Neural cell (in vitro differentiated cells): ENCODE results near the gene LRRC49. TPM values are rescaled to one million over a fixed set of nuclear protein-coding genes. Genes with fewer than 3 reads are reported as not detected.

Experiments used
- H2AFZ ChIP-seq: fragments of 200-600, 300-800 bp; sonication (generic), shearing (Covaris generic); 2 replicates; pipeline ENCODE4 v1.6.0; 2014; ENCODE audit warnings: low read depth, mild to moderate bottlenecking, antibody characterized with exemption, low read length, moderate library complexity
- H3F3A ChIP-seq: fragments of 200-600 bp; shearing (Covaris generic); 2 replicates; pipeline ENCODE4 v1.6.1; 2016; ENCODE audit warnings: mild to moderate bottlenecking, moderate library complexity, mixed read lengths, antibody characterized with exemption, low read length; ENCODE audit not compliant: insufficient read depth, poor library complexity, severe bottlenecking
- H3K27ac ChIP-seq: fragments of 200-600, 300-800 bp; sonication (generic), shearing (Covaris generic); 2 replicates; pipeline ENCODE4 v1.5.1; 2014; ENCODE audit warnings: mild to moderate bottlenecking, low read length, moderate library complexity
- H3K27me3 ChIP-seq: fragments of 300-800, 200-600 bp; sonication (generic), shearing (Covaris generic); 2 replicates; pipeline ENCODE4 v1.6.0; 2014; ENCODE audit warnings: mild to moderate bottlenecking, low read depth, low read length, moderate library complexity; ENCODE audit not compliant: insufficient read depth
- H3K36me3 ChIP-seq: fragments of 300-800, 200-600 bp; sonication (generic), shearing (Covaris generic); 2 replicates; pipeline ENCODE4 v1.5.1; 2014; ENCODE audit warnings: mild to moderate bottlenecking, antibody characterized with exemption, low read length, moderate library complexity; ENCODE audit not compliant: insufficient read depth
- H3K4me2 ChIP-seq: fragments of 300-800, 200-600 bp; sonication (generic), shearing (Covaris generic); 2 replicates; pipeline ENCODE4 v1.6.0; 2014; ENCODE audit warnings: mild to moderate bottlenecking, low read length
- H3K4me3 ChIP-seq: fragments of 300-800, 200-600 bp; sonication (generic), shearing (Covaris generic); 2 replicates; pipeline ENCODE4 v1.5.1; 2014; ENCODE audit warnings: mild to moderate bottlenecking, low read length, moderate library complexity
- H3K79me2 ChIP-seq: fragments of 200-600 bp; shearing (Covaris generic); replicated peaks from 2 replicates; pipeline ENCODE4 v1.6.0; 2014; ENCODE audit warnings: mild to moderate bottlenecking, low read length, moderate library complexity; ENCODE audit not compliant: insufficient read depth
- H3K9ac ChIP-seq: fragments of 300-800, 200-600 bp; sonication (generic), shearing (Covaris generic); 2 replicates; pipeline ENCODE4 v1.6.1; 2016; ENCODE audit warnings: mild to moderate bottlenecking, low read length, mixed read lengths
- H3K9me2 ChIP-seq: fragments of 200-600 bp; shearing (Covaris generic); 2 replicates; pipeline ENCODE4 v1.6.1; 2016; ENCODE audit warnings: mild to moderate bottlenecking, low read length, mixed read lengths; ENCODE audit not compliant: insufficient read depth
- H3K9me3 ChIP-seq: fragments of 200-600, 300-800 bp; sonication (generic), shearing (Covaris generic); 2 replicates; pipeline ENCODE4 v1.6.1; 2016; ENCODE audit warnings: mild to moderate bottlenecking, mixed run types, low read length, moderate library complexity, mixed read lengths
- H4K20me1 ChIP-seq: fragments of 200-600 bp; shearing (Covaris generic); 2 replicates; pipeline ENCODE4 v1.6.1; 2016; ENCODE audit warnings: mild to moderate bottlenecking, mixed run types; ENCODE audit not compliant: insufficient read depth
- EP300 ChIP-seq: fragments of 450-650 bp; conservative IDR thresholded peaks from 2 replicates; pipeline ENCODE4 v1.6.1; 2014; ENCODE audit warnings: antibody characterized with exemption, mild to moderate bottlenecking, moderate library complexity; ENCODE audit not compliant: poor library complexity, severe bottlenecking
- EZH2 ChIP-seq: fragments of 200-600, 300-800 bp; shearing (Covaris generic), sonication (generic); IDR thresholded peaks from 2 replicates; pipeline ENCODE4 v1.6.1; 2014; ENCODE audit warnings: antibody characterized with exemption, low read length, borderline replicate concordance, mild to moderate bottlenecking; ENCODE audit not compliant: insufficient read depth, poor library complexity, severe bottlenecking
- MXI1 ChIP-seq: fragments of 450-650 bp; conservative IDR thresholded peaks from 2 replicates; pipeline ENCODE4 v1.6.1; 2014; ENCODE audit warnings: antibody characterized with exemption, mild to moderate bottlenecking; ENCODE audit not compliant: poor library complexity, severe bottlenecking
- POLR2AphosphoS5 ChIP-seq: IDR thresholded peaks from 2 replicates; pipeline ENCODE4 v1.6.1; 2012
- RAD21 ChIP-seq: fragments of 450-650 bp; conservative IDR thresholded peaks from 2 replicates; pipeline ENCODE4 v1.6.1; 2014; ENCODE audit warnings: antibody characterized with exemption, mild to moderate bottlenecking, moderate library complexity
- SMC3 ChIP-seq: fragments of 450-650 bp; conservative IDR thresholded peaks from 2 replicates; pipeline ENCODE4 v1.6.1; 2014; ENCODE audit warnings: antibody characterized with exemption, mild to moderate bottlenecking, moderate library complexity; ENCODE audit not compliant: poor library complexity
- TAF1 ChIP-seq: IDR thresholded peaks from 2 replicates; pipeline ENCODE4 v1.6.1; 2012; ENCODE audit warnings: low read depth
- polyA plus RNA-seq: library from polyadenylated mRNA; depleted of rRNA; stranded (reverse); fragments of >200 nt; gene quantifications from 2 replicates; pipeline ENCODE4 v1.2.3, GENCODE V29; 2014
- TF ChIP-seq, protein P1 (sequence below): fragments of 450-650 bp; IDR thresholded peaks from 2 replicates; pipeline ENCODE4 v1.5.1; 2014; ENCODE audit warnings: antibody characterized with exemption, mild to moderate bottlenecking, moderate library complexity; ENCODE audit not compliant: poor library complexity, severe bottlenecking
- TF ChIP-seq, protein P2 (sequence below): IDR thresholded peaks from 2 replicates; pipeline ENCODE4 v1.6.1; 2012; ENCODE audit warnings: borderline replicate concordance

The LRRC49 gene
- polyA plus RNA-seq, 1 donor from 2014 or later: 141 TPM

DNA sequence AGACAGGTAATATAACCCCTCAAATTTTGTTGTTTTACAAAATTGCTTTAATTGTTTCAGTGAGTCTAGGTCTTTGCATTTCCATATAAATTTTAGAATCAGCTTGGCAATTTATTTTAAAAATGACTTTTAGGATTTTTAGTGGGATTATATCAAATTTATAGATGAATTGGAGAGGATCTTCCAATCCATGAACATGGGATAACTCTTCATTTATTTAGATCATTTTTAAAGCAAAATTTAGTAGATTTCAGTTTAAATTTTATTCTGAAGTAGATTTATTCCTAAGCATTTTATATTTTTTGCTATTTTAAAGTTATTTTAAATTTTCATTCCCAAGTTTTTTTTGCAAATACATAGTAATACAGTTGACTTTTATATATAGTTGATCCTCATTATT lies 164.5 kb downstream of the LRRC49 start:
- Histone ChIP-seq H2AFZ (no peak overlapping the region), H3K4me3 (no peak overlapping the region), H3K79me2 (no peaks in the 10 kb centered on the region), H3K27me3 (no peaks in the 10 kb centered on the region), H3K36me3 (peaks cover 4% of the 10 kb centered on the region), H3K9me3 (no peaks in the 10 kb centered on the region), H4K20me1 (no peaks in the 10 kb centered on the region), H3K9ac (no peak overlapping the region), H3K4me2 (no peak overlapping the region), H3K27ac (no peak overlapping the region), H3F3A (no peaks in the 10 kb centered on the region), H3K9me2 (no peaks in the 10 kb centered on the region)
- TF ChIP-seq MXI1: no peak
- no peak for TF ChIP-seq EZH2
- no peak for TF ChIP-seq SMC3
- TF ChIP-seq POLR2AphosphoS5: no peak
- TF ChIP-seq, protein P1, sequence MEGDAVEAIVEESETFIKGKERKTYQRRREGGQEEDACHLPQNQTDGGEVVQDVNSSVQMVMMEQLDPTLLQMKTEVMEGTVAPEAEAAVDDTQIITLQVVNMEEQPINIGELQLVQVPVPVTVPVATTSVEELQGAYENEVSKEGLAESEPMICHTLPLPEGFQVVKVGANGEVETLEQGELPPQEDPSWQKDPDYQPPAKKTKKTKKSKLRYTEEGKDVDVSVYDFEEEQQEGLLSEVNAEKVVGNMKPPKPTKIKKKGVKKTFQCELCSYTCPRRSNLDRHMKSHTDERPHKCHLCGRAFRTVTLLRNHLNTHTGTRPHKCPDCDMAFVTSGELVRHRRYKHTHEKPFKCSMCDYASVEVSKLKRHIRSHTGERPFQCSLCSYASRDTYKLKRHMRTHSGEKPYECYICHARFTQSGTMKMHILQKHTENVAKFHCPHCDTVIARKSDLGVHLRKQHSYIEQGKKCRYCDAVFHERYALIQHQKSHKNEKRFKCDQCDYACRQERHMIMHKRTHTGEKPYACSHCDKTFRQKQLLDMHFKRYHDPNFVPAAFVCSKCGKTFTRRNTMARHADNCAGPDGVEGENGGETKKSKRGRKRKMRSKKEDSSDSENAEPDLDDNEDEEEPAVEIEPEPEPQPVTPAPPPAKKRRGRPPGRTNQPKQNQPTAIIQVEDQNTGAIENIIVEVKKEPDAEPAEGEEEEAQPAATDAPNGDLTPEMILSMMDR: no peak
- TF ChIP-seq, protein P2, sequence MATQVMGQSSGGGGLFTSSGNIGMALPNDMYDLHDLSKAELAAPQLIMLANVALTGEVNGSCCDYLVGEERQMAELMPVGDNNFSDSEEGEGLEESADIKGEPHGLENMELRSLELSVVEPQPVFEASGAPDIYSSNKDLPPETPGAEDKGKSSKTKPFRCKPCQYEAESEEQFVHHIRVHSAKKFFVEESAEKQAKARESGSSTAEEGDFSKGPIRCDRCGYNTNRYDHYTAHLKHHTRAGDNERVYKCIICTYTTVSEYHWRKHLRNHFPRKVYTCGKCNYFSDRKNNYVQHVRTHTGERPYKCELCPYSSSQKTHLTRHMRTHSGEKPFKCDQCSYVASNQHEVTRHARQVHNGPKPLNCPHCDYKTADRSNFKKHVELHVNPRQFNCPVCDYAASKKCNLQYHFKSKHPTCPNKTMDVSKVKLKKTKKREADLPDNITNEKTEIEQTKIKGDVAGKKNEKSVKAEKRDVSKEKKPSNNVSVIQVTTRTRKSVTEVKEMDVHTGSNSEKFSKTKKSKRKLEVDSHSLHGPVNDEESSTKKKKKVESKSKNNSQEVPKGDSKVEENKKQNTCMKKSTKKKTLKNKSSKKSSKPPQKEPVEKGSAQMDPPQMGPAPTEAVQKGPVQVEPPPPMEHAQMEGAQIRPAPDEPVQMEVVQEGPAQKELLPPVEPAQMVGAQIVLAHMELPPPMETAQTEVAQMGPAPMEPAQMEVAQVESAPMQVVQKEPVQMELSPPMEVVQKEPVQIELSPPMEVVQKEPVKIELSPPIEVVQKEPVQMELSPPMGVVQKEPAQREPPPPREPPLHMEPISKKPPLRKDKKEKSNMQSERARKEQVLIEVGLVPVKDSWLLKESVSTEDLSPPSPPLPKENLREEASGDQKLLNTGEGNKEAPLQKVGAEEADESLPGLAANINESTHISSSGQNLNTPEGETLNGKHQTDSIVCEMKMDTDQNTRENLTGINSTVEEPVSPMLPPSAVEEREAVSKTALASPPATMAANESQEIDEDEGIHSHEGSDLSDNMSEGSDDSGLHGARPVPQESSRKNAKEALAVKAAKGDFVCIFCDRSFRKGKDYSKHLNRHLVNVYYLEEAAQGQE: no peak
- no peak for TF ChIP-seq EP300
- TF ChIP-seq TAF1: no peak
- TF ChIP-seq RAD21: no peak

DNA sequence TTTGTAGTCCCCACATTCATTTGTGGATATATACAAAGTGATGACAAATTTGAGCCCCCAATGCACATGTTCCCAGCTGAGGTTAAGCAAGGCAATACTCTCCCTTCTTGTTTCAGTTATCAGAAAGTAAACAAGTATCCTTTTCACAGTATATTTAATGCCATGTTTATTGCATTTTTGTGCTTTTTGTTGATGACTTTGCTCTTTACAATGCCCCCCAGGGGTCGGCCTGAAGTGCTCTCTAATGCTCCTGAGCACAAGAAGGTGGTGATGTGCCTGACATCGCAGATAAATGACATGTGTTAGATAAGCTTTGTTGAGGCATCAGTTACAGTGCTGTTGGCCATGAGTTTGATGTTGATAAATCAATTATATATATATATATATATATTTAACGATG lies 165.0 kb downstream of the LRRC49 start:
- Histone ChIP-seq H3K4me3 (no peak overlapping the region), H3K27ac (no peak overlapping the region), H3F3A (no peaks in the 10 kb centered on the region), H2AFZ (no peak overlapping the region), H3K4me2 (no peak overlapping the region), H3K9ac (no peak overlapping the region), H3K9me2 (no peaks in the 10 kb centered on the region), H3K27me3 (no peaks in the 10 kb centered on the region), H3K79me2 (no peaks in the 10 kb centered on the region), H4K20me1 (no peaks in the 10 kb centered on the region), H3K36me3 (peaks cover 4% of the 10 kb centered on the region), H3K9me3 (no peaks in the 10 kb centered on the region)
- TF ChIP-seq EZH2 (no peak), EP300 (no peak), RAD21 (no peak), MXI1 (no peak), SMC3 (no peak), POLR2AphosphoS5 (no peak), TAF1 (no peak)
- TF ChIP-seq, protein P2: no peak
- TF ChIP-seq, protein P1: no peak
